WERI-Rb-1 (cell line): ENCODE measurements around the gene NIFK.

Experiments used
- DNase-seq: peaks from one replicate; pipeline ENCODE4 v3.0.0-alpha.2; 2020
- H3K27ac ChIP-seq: fragments of 250-450 bp; sonication (Bioruptor Pico); 2 replicates; pipeline ENCODE4 v1.5.1; 2020; ENCODE audit warnings: mild to moderate bottlenecking, moderate library complexity
- H3K27me3 ChIP-seq: fragments of 250-450 bp; sonication (Bioruptor Pico); 2 replicates; pipeline ENCODE4 v1.5.1; 2021; ENCODE audit warnings: mild to moderate bottlenecking, low read depth, moderate library complexity; ENCODE audit not compliant: insufficient read depth, severe bottlenecking
- H3K36me3 ChIP-seq: fragments of 250-450 bp; sonication (Bioruptor Pico); 2 replicates; pipeline ENCODE4 v1.5.1; 2020; ENCODE audit warnings: mild to moderate bottlenecking, moderate library complexity
- H3K4me3 ChIP-seq: 2 replicates; pipeline ENCODE4 v1.5.1; 2011; ENCODE audit warnings: low read depth, mild to moderate bottlenecking, control low read depth, low read length
- H3K9me3 ChIP-seq: fragments of 250-450 bp; sonication (Bioruptor Pico); 2 replicates; pipeline ENCODE4 v1.5.1; 2021; ENCODE audit warnings: mild to moderate bottlenecking, moderate library complexity; ENCODE audit not compliant: severe bottlenecking
- TF ChIP-seq, protein P1 (sequence below): IDR thresholded peaks from 2 replicates; pipeline ENCODE4 v1.5.1; 2011; ENCODE audit warnings: low read depth, mild to moderate bottlenecking, control low read depth, inconsistent platforms, low read length

NIFK gene

GRCh38 chr2:121736462-121737336 is at the start of gene NIFK:
NIFK (minus strand) TSS chr2:121736875; CDS start chr2:121736850, 25 bp downstream.
- peak; percentile 99 for DNase-seq
- Histone ChIP-seq H3K27ac (peak within 1 kb of the TSS; percentile 67), H3K27me3 (no peaks in the 10 kb centered on the region), H3K4me3 (peak within 1 kb of the TSS; percentile 99), H3K36me3 (peaks cover 38% of the 10 kb centered on the region), H3K9me3 (no peaks in the 10 kb centered on the region)
- TF ChIP-seq, protein P1, sequence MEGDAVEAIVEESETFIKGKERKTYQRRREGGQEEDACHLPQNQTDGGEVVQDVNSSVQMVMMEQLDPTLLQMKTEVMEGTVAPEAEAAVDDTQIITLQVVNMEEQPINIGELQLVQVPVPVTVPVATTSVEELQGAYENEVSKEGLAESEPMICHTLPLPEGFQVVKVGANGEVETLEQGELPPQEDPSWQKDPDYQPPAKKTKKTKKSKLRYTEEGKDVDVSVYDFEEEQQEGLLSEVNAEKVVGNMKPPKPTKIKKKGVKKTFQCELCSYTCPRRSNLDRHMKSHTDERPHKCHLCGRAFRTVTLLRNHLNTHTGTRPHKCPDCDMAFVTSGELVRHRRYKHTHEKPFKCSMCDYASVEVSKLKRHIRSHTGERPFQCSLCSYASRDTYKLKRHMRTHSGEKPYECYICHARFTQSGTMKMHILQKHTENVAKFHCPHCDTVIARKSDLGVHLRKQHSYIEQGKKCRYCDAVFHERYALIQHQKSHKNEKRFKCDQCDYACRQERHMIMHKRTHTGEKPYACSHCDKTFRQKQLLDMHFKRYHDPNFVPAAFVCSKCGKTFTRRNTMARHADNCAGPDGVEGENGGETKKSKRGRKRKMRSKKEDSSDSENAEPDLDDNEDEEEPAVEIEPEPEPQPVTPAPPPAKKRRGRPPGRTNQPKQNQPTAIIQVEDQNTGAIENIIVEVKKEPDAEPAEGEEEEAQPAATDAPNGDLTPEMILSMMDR: no peak

DNA sequence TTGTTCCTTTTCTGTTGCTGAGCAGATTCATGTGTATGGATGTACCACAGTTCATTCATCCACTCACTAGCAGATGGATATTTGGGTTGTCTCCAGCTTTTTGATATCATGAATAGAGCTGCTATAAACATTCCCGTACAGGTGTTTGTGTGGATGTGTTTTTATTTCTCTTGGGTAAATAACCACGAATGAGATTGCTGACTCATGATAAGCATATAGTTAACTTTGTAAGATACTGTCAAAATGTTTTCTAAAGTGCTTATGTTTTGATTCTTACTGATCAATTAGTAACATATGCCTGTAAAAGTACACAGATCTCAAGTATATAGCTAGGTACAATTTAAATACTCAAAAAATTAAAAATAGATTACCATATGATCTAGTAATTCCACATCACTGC is 46.5 kb upstream of the NIFK start:
- TF ChIP-seq, protein P1: no peak
- Histone ChIP-seq H3K36me3 (no peaks in the 10 kb centered on the region), H3K27me3 (no peaks in the 10 kb centered on the region), H3K9me3 (no peaks in the 10 kb centered on the region), H3K27ac (no peak overlapping the region), H3K4me3 (no peak overlapping the region)
- DNase-seq: no peak

GRCh38 chr2:121778741-121779487 is 42.2 kb upstream of the NIFK start:
- H3K9me3 ChIP-seq: no peaks in the 10 kb centered on the region
- H3K27ac ChIP-seq: no peak overlapping the region
- no peaks in the 10 kb centered on the region for H3K36me3 ChIP-seq
- H3K4me3 ChIP-seq: no peak overlapping the region
- DNase-seq: no peak
- TF ChIP-seq, protein P1: no peak
- no peaks in the 10 kb centered on the region for H3K27me3 ChIP-seq

- Histone ChIP-seq H3K9me3 (no peaks in the 10 kb centered on the region), H3K27ac (no peak overlapping the region), H3K27me3 (no peaks in the 10 kb centered on the region), H3K4me3 (no peak overlapping the region), H3K36me3 (no peaks in the 10 kb centered on the region)
- TF ChIP-seq, protein P1: no peak
- no peak for DNase-seq
Measured at GRCh38 chr2:121777699-121778058, 41.0 kb upstream of the NIFK start.

GRCh38 chr2:121776885-121777698 is 40.4 kb upstream of the NIFK start:
- H3K36me3 ChIP-seq: no peaks in the 10 kb centered on the region
- no peak for DNase-seq
- no peaks in the 10 kb centered on the region for H3K27me3 ChIP-seq
- no peak overlapping the region for H3K4me3 ChIP-seq
- H3K27ac ChIP-seq: no peak overlapping the region
- TF ChIP-seq, protein P1: no peak
- no peaks in the 10 kb centered on the region for H3K9me3 ChIP-seq
